Keratinocyte (primary cell): Measurements from ENCODE around the gene FURIN. TPM values are rescaled to one million over a fixed set of nuclear protein-coding genes. Genes with fewer than 3 reads are reported as not detected.
"Not testable (repeated sequence)": the region's sequence is repeated elsewhere in the genome, so short reads cannot be mapped to it uniquely, and the experiment has no call there.

Source experiments
- DNase-seq: peaks from one replicate; pipeline ENCODE4 v3.0.0-alpha.2; 2011; ENCODE audit warnings: low read depth, missing footprints, low spot score
- FAIRE-seq: peaks from 2 replicates; lab custom pipeline; 2011; peaks lifted over from hg19 to GRCh38; lab: Jason Lieb, UNC
- H2AFZ ChIP-seq: 2 replicates; pipeline ENCODE4 v1.6.0; 2012; ENCODE audit warnings: low read length, control low read depth, inconsistent platforms; ENCODE audit not compliant: control insufficient read depth
- H3K27ac ChIP-seq: 2 replicates; pipeline ENCODE4 v1.5.1; 2011; ENCODE audit warnings: low read length; ENCODE audit not compliant: control insufficient read depth, insufficient read depth
- H3K27me3 ChIP-seq: 3 replicates; pipeline ENCODE4 v1.6.0; 2011; ENCODE audit warnings: low read length; ENCODE audit not compliant: control insufficient read depth, insufficient read depth; ENCODE audit errors: extremely low read depth
- H3K36me3 ChIP-seq, 2 experiments: 2 replicates in 1 of 2; 3 replicates in 1 of 2; pipeline ENCODE4 v1.5.1; 2011; ENCODE audit warnings: low read length in 2 of 2, mild to moderate bottlenecking in 1 of 2; ENCODE audit not compliant: control insufficient read depth in 2 of 2, insufficient read depth in 2 of 2; ENCODE audit errors: extremely low read depth in 1 of 2
- H3K4me1 ChIP-seq: 3 replicates; pipeline ENCODE4 v1.5.1; 2011; ENCODE audit warnings: low read length; ENCODE audit not compliant: control insufficient read depth, insufficient read depth; ENCODE audit errors: extremely low read depth
- H3K4me2 ChIP-seq: 3 replicates; pipeline ENCODE4 v1.6.0; 2011; ENCODE audit warnings: low read depth, low read length; ENCODE audit not compliant: control insufficient read depth, insufficient read depth; ENCODE audit errors: extremely low read depth
- H3K4me3 ChIP-seq, 3 experiments: fragments of 200-600 bp in 1 of 3; sonication (generic) in 1 of 3; 2 replicates in 2 of 3; 3 replicates in 1 of 3; pipeline ENCODE4 v1.5.1; 2011 to 2016; ENCODE audit warnings: low read length in 3 of 3, mild to moderate bottlenecking in 3 of 3, control low read depth in 2 of 3, inconsistent platforms in 1 of 3, low read depth in 1 of 3, mixed read lengths in 1 of 3, mixed run types in 1 of 3, moderate library complexity in 1 of 3; ENCODE audit not compliant: control insufficient read depth in 2 of 3, insufficient read depth in 2 of 3; ENCODE audit errors: extremely low read depth in 1 of 3
- H3K79me2 ChIP-seq: 2 replicates; pipeline ENCODE4 v1.6.0; 2012; ENCODE audit warnings: low read length; ENCODE audit not compliant: control insufficient read depth, insufficient read depth
- H3K9ac ChIP-seq: 3 replicates; pipeline ENCODE4 v1.6.0; 2011; ENCODE audit warnings: low read length; ENCODE audit not compliant: control insufficient read depth, insufficient read depth; ENCODE audit errors: extremely low read depth
- H3K9me1 ChIP-seq: 3 replicates; pipeline ENCODE4 v1.6.0; 2011; ENCODE audit warnings: low read length; ENCODE audit not compliant: control insufficient read depth, insufficient read depth; ENCODE audit errors: extremely low read depth
- H3K9me3 ChIP-seq: 2 replicates; pipeline ENCODE4 v1.5.1; 2012; ENCODE audit warnings: low read depth, low read length; ENCODE audit not compliant: control insufficient read depth
- H4K20me1 ChIP-seq: 3 replicates; pipeline ENCODE4 v1.6.0; 2011; ENCODE audit warnings: low read length; ENCODE audit not compliant: control insufficient read depth, insufficient read depth; ENCODE audit errors: extremely low read depth
- EZH2 ChIP-seq: IDR thresholded peaks from one replicate; pipeline ENCODE4 v1.6.1; 2012; ENCODE audit warnings: inconsistent platforms, mild to moderate bottlenecking, low read length, moderate library complexity
- dilution Hi-C: fragments of 300-500 bp; cut with MboI; formaldehyde crosslinking; loops from one replicate; pipeline ENCODE4 v1.7.0; 2020; ENCODE audit warnings: low sequenced_read_pairs; ENCODE audit not compliant: extremely low pct_ligation_motif_present
- polyA plus RNA-seq, 5 experiments: library from polyadenylated mRNA; depleted of rRNA in 3 of 5; stranded (reverse) in 3 of 5; stranded (forward) in 1 of 5; unstranded in 1 of 5; fragments of >200 nt; gene quantifications; 1 replicate in 1 of 5; 2 replicates in 3 of 5; 3 replicates in 1 of 5; pipeline versions ENCODE4 v1.2.1 to v1.2.3, GENCODE V29; 2011 to 2012; ENCODE audit warnings: missing spikeins in 2 of 5, low read depth in 1 of 5, low replicate concordance in 1 of 5
- TF ChIP-seq, protein P1 (sequence below), 3 experiments: IDR thresholded peaks in 1 of 3; conservative IDR thresholded peaks in 1 of 3; optimal IDR thresholded peaks in 1 of 3; 2 replicates in 2 of 3; 3 replicates in 1 of 3; pipeline versions ENCODE3 to v1.5.1; 2011; ENCODE audit warnings: low read length in 3 of 3, mild to moderate bottlenecking in 3 of 3, moderate library complexity in 2 of 3, control low read depth in 1 of 3, inconsistent platforms in 1 of 3; ENCODE audit not compliant: insufficient read depth in 2 of 3; ENCODE audit errors: extremely low read depth in 1 of 3

Gene FURIN
- polyA plus RNA-seq, 1 donor (not counting 4 experiments of a cell fraction or from before 2014, with no cell fraction given), result 22.8 TPM

DNA sequence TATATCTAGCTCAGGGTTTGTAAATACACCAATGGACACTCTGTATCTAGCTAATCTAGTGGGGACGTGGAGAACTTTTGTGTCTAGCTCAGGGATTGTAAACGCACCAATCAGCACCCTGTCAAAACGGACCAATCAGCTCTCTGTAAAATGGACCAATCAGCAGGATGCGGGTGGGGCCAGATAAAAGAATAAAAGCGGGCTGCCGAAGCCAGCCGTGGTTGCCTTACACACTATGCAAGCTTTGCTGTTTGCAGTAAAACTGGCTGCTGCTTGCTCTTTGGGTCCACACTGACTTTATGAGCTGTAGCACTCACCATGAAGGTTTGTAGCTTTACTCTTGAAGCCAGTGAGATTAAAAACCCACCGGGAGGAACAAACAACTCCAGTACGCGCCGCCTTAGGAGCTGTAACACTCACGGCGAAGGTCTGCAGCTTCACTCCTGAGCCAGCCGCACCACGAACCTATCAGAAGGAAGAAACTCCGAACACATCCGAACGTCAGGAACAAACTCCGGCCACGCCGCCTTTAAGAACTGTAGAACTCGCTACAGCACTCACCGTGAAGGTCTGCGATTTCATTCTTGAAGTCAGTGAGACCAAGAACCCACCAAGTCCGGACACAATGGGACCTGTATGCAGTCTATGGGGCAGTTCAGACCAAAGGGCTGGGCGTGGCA, 42.0 kb upstream of the FURIN start:
- H2AFZ ChIP-seq, DNase-seq, H3K9me1 ChIP-seq, H3K4me2 ChIP-seq, H3K36me3 ChIP-seq, H3K27me3 ChIP-seq, H3K79me2 ChIP-seq, H3K27ac ChIP-seq, H3K9ac ChIP-seq, FAIRE-seq, H3K4me1 ChIP-seq, H3K4me3 ChIP-seq, dilution Hi-C loops, H4K20me1 ChIP-seq, H3K9me3 ChIP-seq: not testable (repeated sequence)

DNA sequence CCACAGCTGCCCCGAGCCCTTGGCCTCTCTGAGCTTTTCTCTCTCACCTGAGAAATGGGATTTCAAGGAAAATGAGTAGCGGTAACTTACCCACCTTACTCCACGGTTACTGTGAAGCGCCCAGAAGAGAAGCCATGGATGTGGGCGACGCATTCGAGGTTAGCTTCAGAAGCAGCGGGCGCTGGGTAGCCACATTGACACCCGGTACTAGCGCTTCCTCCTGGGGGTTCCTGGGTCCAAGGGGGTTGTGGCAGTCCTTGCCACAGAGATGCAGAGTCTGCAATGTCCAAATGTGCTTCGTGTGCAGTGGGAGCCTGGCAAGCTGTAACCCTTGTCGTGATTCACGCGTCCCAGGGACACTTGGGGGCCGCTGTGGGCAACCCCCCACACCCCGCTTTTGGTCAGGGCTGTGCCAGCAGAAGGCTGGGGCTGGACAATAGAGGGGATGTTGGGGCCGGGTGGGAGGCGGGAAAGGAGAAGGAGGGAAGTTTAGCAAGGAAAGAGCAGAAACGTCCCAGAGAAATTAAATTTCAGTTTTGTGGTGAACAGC, 41.4 kb upstream of the FURIN start:
- no peak for FAIRE-seq
- dilution Hi-C loops, result no loop called here
- DNase-seq, result no peak

More for the DNA sequence above, 41.4 kb upstream of the FURIN start:
- Histone ChIP-seq H3K9me1 (no peaks in the 10 kb centered on the region), H4K20me1 (no peaks in the 10 kb centered on the region), H3K4me2 (no peak overlapping the region), H3K4me1 (no peaks in the 10 kb centered on the region), H3K27ac (no peak overlapping the region), H3K27me3 (peaks cover 4% of the 10 kb centered on the region), H3K9ac (no peak overlapping the region), H3K4me3 (no peak overlapping the region), H3K79me2 (no peaks in the 10 kb centered on the region), H2AFZ (no peak overlapping the region), H3K9me3 (no peaks in the 10 kb centered on the region), H3K36me3 (no peaks in the 10 kb centered on the region)
- no peak for TF ChIP-seq EZH2
- TF ChIP-seq, protein P1, sequence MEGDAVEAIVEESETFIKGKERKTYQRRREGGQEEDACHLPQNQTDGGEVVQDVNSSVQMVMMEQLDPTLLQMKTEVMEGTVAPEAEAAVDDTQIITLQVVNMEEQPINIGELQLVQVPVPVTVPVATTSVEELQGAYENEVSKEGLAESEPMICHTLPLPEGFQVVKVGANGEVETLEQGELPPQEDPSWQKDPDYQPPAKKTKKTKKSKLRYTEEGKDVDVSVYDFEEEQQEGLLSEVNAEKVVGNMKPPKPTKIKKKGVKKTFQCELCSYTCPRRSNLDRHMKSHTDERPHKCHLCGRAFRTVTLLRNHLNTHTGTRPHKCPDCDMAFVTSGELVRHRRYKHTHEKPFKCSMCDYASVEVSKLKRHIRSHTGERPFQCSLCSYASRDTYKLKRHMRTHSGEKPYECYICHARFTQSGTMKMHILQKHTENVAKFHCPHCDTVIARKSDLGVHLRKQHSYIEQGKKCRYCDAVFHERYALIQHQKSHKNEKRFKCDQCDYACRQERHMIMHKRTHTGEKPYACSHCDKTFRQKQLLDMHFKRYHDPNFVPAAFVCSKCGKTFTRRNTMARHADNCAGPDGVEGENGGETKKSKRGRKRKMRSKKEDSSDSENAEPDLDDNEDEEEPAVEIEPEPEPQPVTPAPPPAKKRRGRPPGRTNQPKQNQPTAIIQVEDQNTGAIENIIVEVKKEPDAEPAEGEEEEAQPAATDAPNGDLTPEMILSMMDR (optimal IDR thresholded peaks at IDR 0.05 in 1 of 3, IDR thresholded peaks at IDR 0.05 in 1 of 3, conservative IDR thresholded peaks at IDR 0.05 in 1 of 3; ENCODE audit: extremely low read depth in 1 of 3, insufficient read depth in 2 of 3, low read length in 3 of 3), result no peak
